NCI-H128 (cell line): ENCODE data around the gene PIK3R5.
"Not testable (repeated sequence)": the region's sequence is repeated elsewhere in the genome, so short reads cannot be mapped to it uniquely, and the experiment has no call there.

Experiments used
- DNase-seq: peaks from one replicate; lab custom pipeline; 2025; ENCODE audit not compliant: unreplicated experiment; lab: John Stamatoyannopoulos, UW

Gene PIK3R5

DNA sequence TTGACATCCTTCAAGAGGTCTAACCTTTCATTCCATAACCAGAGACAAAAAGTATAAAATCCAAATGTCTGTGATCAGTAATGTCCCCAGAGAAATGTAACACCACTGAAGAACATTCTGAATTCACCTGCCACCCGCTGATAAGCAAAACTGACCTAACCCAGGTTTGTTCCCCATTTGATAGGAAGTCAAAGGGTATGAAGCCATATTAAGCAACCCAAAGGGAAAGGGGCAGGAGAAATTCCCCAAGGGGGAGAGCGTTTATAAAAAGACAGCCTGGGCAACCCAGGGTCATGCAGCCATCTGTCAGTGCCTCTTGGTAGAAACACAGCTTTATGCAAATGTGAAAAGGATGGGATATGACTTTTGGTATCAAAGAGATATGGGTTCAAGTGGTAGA lies 67.4 kb downstream of the PIK3R5 start:
- no peak for DNase-seq

- no peak for DNase-seq
These were observed 68.6 kb downstream of the PIK3R5 start for GRCh38 chr17:8896641-8897635.

DNA sequence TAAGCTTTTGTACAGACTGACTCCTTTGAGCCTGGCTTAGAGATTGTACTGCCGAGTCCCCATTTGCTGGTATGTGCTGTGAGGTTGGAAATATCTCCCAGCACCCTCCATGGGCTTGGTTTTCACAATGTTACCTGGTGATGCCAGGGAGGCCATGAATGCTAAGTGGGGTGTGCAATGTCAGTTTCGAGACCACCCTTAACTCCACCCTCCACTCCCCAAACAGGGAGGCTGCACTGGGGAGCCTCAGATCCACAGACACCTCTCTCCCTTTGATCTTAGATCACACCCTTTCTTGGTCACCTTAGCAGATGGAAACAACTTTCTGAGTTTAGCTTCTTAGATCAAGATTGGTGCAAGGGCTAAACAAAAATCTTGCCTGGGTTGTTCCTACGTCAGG lies 69.4 kb downstream of the PIK3R5 start:
- DNase-seq, result no peak

DNA sequence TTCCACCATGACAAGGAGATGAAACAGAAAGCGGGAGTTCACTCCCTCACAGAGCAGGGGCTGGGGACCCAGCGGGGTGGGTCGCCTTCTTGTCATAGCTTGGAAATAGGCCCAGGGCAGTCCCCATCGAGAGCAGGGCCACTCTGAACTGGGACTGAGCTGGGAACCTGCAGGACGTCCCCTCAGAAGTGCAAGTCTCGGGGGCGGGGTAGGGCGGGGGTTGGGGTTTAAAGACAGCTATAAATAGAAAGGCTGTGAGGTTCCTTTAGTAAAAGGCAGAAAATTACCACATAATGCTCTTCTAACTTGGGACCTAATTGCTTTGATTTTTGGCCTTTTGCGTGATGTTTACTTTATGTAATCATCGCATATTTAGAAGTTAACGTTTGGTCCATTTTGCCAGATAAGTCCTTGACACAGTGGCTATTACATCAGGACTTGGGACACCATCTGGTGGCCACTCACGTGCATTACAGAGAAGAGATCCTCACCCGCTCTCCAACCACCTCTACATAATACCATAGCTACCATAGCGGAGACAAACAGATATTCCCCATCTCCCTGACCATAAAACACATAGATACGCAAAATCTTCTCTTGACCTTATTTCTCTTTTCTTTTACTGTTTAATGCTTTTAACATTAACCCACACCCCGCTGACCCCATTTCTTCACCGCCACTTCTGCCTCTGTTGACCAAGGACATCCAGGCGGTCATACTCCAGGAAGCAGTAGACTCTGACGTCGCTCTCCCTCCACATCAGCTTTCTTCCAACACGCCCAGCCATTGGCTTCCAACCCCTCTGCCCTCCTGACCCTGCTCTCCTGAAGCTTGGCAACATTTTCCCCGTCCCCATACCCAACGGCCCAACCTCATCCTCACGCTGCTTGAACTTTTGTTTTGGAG lies 70.6 kb downstream of the PIK3R5 start:
- no peak for DNase-seq

DNA sequence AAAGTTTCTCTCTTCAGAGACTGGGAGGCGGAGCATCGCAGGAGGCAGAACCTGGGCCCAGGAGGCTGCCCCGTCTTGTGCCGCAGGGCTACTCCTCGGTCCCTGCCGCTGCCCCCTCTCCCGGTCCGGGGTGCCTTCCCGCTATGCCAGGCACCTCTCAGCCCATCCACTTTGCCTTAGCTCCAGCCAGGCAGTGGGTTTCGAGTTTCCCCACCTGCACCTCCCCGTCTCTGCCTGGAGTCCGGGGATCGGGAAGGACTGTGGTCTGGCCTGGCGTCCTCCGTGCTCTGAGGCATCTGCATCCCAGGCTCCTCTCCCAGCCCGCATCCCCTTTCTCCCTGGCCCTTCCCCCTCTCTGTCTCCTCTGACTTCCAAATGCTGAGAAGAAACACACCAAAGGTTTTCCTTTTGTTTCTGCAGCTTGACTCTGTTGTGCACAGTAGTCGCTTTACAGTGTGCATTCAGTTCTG lies 71.3 kb downstream of the PIK3R5 start:
- DNase-seq, result no peak

GRCh38 chr17:8893621-8894201 lies 71.8 kb downstream of the PIK3R5 start:
- no peak for DNase-seq

DNA sequence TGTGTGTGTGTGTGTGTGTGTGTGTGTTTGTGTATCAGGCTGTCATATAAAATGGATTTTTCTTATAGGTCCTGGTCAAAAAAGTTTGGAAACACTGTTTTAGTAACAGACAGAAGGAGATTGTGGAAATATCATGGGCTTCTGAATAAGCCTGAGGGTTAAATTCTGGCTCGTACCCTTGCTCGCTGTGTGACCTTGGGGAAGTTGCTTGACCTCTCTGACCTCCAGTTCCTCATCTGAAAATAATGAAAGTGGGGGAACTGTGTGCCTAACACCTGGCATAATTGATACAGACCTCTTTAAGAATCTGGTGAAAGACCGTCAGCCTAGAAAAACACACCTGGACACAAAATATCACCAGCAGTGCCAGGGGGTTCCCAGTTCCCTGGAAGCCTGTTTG lies 72.4 kb downstream of the PIK3R5 start:
- DNase-seq, result no peak

DNA sequence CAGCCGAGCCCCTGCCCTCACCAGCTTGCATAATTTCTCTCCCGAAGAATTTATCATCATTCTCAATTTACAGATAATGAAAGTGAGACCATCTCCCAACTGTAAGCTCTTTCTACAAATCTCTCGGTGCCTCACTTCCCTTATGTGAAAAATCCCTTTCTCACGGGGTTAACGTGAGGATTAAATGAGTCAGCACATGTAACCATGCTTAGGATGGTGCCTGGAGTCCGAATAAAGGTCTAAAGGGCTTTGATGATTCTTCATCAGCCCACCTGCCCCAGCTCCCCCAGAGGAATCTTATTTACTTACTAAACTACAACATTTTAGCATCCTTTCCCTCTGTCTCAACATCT lies 73.2 kb downstream of the PIK3R5 start:
- DNase-seq, result no peak

DNA sequence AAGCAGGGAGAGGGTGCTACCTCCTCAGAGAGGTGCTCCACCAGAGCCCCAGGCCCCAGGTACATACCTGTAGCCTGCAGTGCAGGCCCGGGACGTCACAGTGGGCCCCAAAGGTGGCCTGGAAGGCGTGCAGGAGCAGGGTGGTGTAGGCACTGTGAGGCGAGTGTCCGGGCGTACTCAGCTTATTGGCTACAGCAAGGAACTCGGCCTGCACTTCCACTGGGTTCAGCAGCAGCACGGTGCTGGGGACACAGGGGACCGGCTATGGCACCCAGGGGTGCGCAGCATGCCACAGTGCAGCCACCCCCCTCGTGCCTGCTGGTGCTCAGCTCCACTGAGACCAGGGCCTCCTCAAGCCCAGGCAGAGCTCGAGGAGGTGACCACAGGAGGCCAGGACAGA lies 74.8 kb downstream of the PIK3R5 start:
- no peak for DNase-seq

- no peak for DNase-seq
These were observed 75.9 kb downstream of the PIK3R5 start for GRCh38 chr17:8889458-8890210.

- DNase-seq, result no peak
These were observed 76.7 kb downstream of the PIK3R5 start for GRCh38 chr17:8888704-8889302.

DNA sequence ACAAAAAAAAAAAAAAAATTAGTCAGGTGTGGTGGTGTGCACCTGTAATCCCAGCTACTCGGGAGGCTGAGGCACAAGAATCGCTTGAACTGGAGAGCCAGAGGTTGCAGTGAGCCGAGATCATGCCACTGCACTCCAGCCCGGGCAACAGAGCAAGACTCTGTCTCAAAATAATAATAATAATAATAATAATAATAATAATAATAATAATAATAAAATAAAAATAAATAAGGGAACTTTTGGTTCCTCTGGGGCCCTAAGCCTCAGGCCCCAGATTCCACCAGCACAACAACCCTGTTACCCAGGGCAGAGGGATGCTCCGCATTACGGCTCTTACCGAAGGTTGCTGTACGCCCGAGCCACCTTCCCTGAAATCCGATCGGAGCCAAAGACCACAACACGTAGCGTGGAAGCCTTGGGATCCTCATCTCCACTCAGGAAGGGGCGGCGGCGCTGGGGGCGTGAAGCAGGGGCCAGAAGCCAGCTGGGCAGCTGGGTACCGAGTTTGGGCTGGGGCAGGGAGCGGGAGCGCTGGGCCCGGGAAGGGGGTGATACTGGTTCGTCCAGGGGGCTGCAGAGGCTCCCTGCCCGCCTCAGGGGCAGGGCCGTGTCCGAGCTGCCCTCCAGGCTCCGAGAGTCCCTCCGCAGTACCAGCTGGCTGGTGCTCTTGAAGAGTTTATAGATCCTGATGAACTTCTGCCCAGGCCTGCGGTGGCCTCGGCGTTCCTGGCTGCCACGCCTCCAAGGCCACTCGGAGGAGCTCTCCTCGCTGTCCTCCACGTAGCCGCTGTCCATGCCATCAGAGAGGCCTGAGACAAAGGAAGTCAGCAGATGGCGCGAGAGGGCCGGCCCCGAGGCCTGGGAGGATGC lies 77.4 kb downstream of the PIK3R5 start:
- no peak for DNase-seq

DNA sequence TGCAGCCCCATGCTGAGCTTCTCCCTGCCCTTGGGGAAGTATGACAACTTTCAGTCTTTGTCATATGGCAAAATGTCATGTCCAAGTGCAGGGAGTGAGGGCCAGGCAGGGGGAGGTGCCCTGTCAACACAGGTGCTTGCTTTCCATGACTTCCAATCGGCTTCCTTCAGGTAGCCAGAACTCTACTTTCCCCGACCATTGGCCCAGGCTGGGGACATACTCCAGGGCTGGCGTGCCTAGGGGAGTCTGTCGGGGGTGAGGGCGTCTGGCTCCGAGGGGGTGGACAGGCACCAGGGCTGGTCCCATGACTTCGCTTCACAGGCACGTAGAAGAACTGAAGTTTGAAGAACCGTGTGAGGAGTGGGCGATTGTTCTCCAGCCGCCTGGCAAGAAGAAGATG lies 78.2 kb downstream of the PIK3R5 start:
- DNase-seq, result no peak

DNA sequence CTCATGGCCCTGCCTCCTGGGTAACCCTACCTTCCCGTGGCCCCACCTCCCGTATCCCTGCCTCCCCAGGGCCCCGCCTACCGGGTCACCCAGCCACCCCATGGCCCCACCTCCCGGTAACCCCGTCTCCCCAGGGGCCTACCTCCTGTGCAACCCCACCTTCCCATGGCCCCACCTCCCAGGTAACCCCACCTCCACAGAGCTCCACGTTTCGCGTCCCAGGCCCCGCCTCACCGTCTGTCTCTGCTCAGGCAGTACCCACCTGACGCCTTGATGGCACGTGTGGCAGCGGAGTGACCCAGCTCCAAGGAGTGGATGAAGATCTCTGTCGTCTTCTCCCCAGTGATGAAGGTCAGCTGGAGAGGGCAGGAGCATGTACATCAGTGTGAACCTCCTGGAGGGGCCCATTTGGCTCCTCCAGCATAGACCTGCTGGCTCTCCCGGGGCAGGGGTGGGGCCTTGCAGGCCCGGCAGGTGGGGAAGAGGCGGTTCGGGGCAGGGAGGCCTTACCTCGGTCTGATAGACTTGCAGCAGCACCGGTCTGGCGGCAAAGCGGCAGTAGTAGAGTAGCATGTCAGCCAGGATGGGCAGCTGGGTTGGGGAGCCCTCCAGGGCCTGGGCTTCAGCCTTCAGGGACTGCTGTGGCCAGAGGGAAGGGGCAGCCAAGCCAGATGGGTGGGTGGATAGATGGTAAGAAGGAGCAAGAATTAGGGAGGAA lies 79.4 kb downstream of the PIK3R5 start:
- no peak for DNase-seq

GRCh38 chr17:8885163-8885966 lies 80.1 kb downstream of the PIK3R5 start:
- not testable (repeated sequence) for DNase-seq

- DNase-seq, result no peak
These were observed 81.0 kb downstream of the PIK3R5 start for GRCh38 chr17:8884336-8884990.

DNA sequence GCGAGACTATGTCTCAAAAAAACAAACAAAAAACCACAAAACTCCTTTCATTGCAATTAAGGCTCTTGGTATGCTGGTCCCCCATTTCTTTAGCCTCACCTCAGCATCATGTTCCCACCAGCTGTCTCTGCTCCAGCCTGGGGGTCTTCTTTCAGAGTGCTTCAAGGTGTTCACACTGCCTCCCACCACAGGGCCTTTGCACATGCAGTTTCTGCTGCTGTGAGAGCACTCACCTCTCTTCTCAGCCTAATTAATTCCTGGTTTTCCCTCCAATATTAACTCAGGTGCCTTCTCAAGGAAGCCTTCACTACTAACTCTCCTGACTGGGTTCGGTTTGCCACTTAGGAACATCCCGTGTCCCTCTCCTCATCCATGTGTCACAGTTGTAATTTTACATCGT lies 82.2 kb downstream of the PIK3R5 start:
- no peak for DNase-seq
